Neural cell (in vitro differentiated cells): ENCODE data around the gene SHISA5.

Experiments
- CTCF ChIP-seq: fragments of 450-650 bp; IDR thresholded peaks from 2 replicates; pipeline ENCODE4 v1.5.1; 2014; ENCODE audit warnings: antibody characterized with exemption, mild to moderate bottlenecking, moderate library complexity; ENCODE audit not compliant: poor library complexity, severe bottlenecking
- EP300 ChIP-seq: fragments of 450-650 bp; conservative IDR thresholded peaks from 2 replicates; pipeline ENCODE4 v1.6.1; 2014; ENCODE audit warnings: antibody characterized with exemption, mild to moderate bottlenecking, moderate library complexity; ENCODE audit not compliant: poor library complexity, severe bottlenecking
- EZH2 ChIP-seq: fragments of 200-600, 300-800 bp; shearing (Covaris generic), sonication (generic); IDR thresholded peaks from 2 replicates; pipeline ENCODE4 v1.6.1; 2014; ENCODE audit warnings: antibody characterized with exemption, low read length, borderline replicate concordance, mild to moderate bottlenecking; ENCODE audit not compliant: insufficient read depth, poor library complexity, severe bottlenecking
- POLR2AphosphoS5 ChIP-seq: IDR thresholded peaks from 2 replicates; pipeline ENCODE4 v1.6.1; 2012
- REST ChIP-seq: IDR thresholded peaks from 2 replicates; pipeline ENCODE4 v1.6.1; 2012; ENCODE audit warnings: borderline replicate concordance
- SMC3 ChIP-seq: fragments of 450-650 bp; conservative IDR thresholded peaks from 2 replicates; pipeline ENCODE4 v1.6.1; 2014; ENCODE audit warnings: antibody characterized with exemption, mild to moderate bottlenecking, moderate library complexity; ENCODE audit not compliant: poor library complexity
- TAF1 ChIP-seq: IDR thresholded peaks from 2 replicates; pipeline ENCODE4 v1.6.1; 2012; ENCODE audit warnings: low read depth

GRCh38 chr3:48429960-48430707 lies 73.8 kb downstream of the SHISA5 start, which contains the start of gene PLXNB1:
- TF ChIP-seq CTCF (no peak), EP300 (no peak), EZH2 (no peak), REST (no peak), SMC3 (no peak), POLR2AphosphoS5 (no peak), TAF1 (no peak)
